Adipocyte (in vitro differentiated cells): ENCODE data around the gene TRPV6.

ENCODE experiments used
- DNase-seq: peaks from one replicate; pipeline ENCODE4 v3.0.0-alpha.2; 2015; ENCODE audit warnings: low read depth
- H3K27me3 ChIP-seq: replicated peaks from 2 replicates; pipeline ENCODE4 v1.7.0; 2013; ENCODE audit warnings: mild to moderate bottlenecking, low read length, moderate library complexity; ENCODE audit not compliant: control insufficient read depth, insufficient read depth
- H3K36me3 ChIP-seq: 2 replicates; pipeline ENCODE4 v1.7.0; 2013; ENCODE audit warnings: low read length, mild to moderate bottlenecking, moderate library complexity; ENCODE audit not compliant: control insufficient read depth, insufficient read depth, severe bottlenecking
- H3K4me1 ChIP-seq: 2 replicates; pipeline ENCODE4 v1.7.0; 2013; ENCODE audit warnings: mild to moderate bottlenecking, low read length, moderate library complexity; ENCODE audit not compliant: control insufficient read depth, insufficient read depth
- H3K4me3 ChIP-seq: 2 replicates; pipeline ENCODE4 v1.7.0; 2013; ENCODE audit warnings: mild to moderate bottlenecking, low read length, moderate library complexity
- H3K9ac ChIP-seq: 2 replicates; pipeline ENCODE4 v1.7.0; 2013; ENCODE audit warnings: mild to moderate bottlenecking, low read length, moderate library complexity
- H3K9me3 ChIP-seq: 2 replicates; pipeline ENCODE4 v1.7.0; 2013; ENCODE audit warnings: mild to moderate bottlenecking, low read length, moderate library complexity; ENCODE audit not compliant: control insufficient read depth

The TRPV6 gene

GRCh38 chr7:142881586-142882337 is 3.8 kb downstream of the TRPV6 start:
- Histone ChIP-seq H3K27me3 (peaks cover 59% of the 10 kb centered on the region), H3K4me1 (no peaks in the 10 kb centered on the region), H3K9me3 (no peaks in the 10 kb centered on the region), H3K4me3 (no peak overlapping the region), H3K9ac (no peak overlapping the region), H3K36me3 (no peaks in the 10 kb centered on the region)
- DNase-seq: no peak

- no peak overlapping the region for H3K9ac ChIP-seq
- DNase-seq: peak; percentile 46
- peaks cover 63% of the 10 kb centered on the region for H3K27me3 ChIP-seq
- H3K4me3 ChIP-seq: no peak overlapping the region
- no peaks in the 10 kb centered on the region for H3K4me1 ChIP-seq
- no peaks in the 10 kb centered on the region for H3K36me3 ChIP-seq
- H3K9me3 ChIP-seq: no peaks in the 10 kb centered on the region
Observed at GRCh38 chr7:142880876-142881505, 4.6 kb downstream of the TRPV6 start.

DNA sequence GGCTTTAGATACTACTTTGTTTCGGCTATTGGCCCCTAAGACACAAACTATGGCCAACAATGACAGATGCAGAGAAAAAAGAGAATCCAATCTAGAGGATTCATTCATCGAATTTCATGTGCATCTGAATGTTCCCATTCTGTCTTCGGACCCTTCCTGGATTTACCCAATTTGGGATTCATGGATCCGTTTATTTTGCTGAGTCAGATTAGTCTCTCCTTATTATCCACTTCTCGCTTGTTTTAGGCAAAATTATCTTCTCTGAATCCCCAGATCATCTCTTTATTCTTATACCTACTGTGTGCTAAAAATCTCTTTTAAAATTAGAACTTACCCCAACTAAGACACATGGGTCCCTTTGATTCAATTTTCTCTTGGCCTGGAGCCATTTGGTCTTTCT is 6.5 kb downstream of the TRPV6 start:
- Histone ChIP-seq H3K4me1 (no peaks in the 10 kb centered on the region), H3K9ac (no peak overlapping the region), H3K9me3 (no peaks in the 10 kb centered on the region), H3K27me3 (peaks cover 61% of the 10 kb centered on the region), H3K4me3 (no peak overlapping the region), H3K36me3 (no peaks in the 10 kb centered on the region)
- no peak for DNase-seq

GRCh38 chr7:142878315-142878714 is 7.2 kb downstream of the TRPV6 start:
- no peaks in the 10 kb centered on the region for H3K4me1 ChIP-seq
- DNase-seq: no peak
- no peaks in the 10 kb centered on the region for H3K9me3 ChIP-seq
- H3K27me3 ChIP-seq: peaks cover 61% of the 10 kb centered on the region
- no peak overlapping the region for H3K9ac ChIP-seq
- no peaks in the 10 kb centered on the region for H3K36me3 ChIP-seq
- H3K4me3 ChIP-seq: no peak overlapping the region

GRCh38 chr7:142876991-142877910 is 8.3 kb downstream of the TRPV6 start:
- DNase-seq: no peak
- H3K4me3 ChIP-seq: no peak overlapping the region
- H3K4me1 ChIP-seq: no peaks in the 10 kb centered on the region
- H3K36me3 ChIP-seq: no peaks in the 10 kb centered on the region
- H3K27me3 ChIP-seq: peaks cover 55% of the 10 kb centered on the region
- no peak overlapping the region for H3K9ac ChIP-seq
- H3K9me3 ChIP-seq: no peaks in the 10 kb centered on the region

DNA sequence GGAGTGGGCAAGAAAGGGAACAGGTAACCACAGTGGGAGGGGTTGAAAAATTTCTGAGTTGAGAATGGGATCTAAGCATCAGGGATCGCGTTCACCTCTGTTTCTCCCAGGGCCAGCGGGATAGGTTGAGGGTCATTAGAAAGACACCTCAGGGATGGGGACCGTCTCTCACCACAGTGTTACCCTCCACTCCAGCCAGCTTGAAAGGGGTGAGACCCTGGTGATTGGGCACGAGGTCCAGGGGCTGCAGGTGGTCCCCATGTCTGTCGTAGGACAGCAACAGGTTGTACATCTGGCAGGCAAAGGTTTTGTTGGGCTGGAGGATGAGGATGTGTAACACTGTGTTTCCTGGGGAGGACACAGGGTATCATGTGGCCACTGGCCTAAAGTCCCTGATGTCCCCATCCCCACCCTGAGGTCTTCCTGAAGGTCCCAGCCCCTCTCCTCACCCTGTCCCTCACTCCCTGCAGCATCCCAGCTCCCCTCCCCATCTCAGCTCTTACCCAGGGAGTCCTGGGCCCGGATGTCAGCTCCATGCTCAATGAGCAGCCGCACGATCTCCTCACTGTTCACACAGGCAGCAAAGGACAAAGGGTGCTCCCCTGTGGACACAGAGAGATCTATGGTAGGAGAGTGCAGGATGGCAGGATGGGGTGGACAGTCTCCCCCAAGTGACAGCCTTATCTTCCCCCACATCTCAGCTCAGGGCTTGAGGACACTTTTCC is 9.1 kb downstream of the TRPV6 start:
- Histone ChIP-seq H3K4me1 (no peaks in the 10 kb centered on the region), H3K27me3 (peaks cover 47% of the 10 kb centered on the region), H3K9ac (no peak overlapping the region), H3K4me3 (no peak overlapping the region), H3K36me3 (no peaks in the 10 kb centered on the region), H3K9me3 (no peaks in the 10 kb centered on the region)
- no peak for DNase-seq

GRCh38 chr7:142875456-142875855 is 10.1 kb downstream of the TRPV6 start:
- H3K4me3 ChIP-seq: no peak overlapping the region
- H3K4me1 ChIP-seq: no peaks in the 10 kb centered on the region
- peaks cover 37% of the 10 kb centered on the region for H3K27me3 ChIP-seq
- H3K9ac ChIP-seq: no peak overlapping the region
- no peak for DNase-seq
- H3K36me3 ChIP-seq: no peaks in the 10 kb centered on the region
- H3K9me3 ChIP-seq: no peaks in the 10 kb centered on the region

GRCh38 chr7:142874837-142875236 is 10.7 kb downstream of the TRPV6 start:
- Histone ChIP-seq H3K9ac (no peak overlapping the region), H3K4me1 (no peaks in the 10 kb centered on the region), H3K36me3 (no peaks in the 10 kb centered on the region), H3K27me3 (peaks cover 31% of the 10 kb centered on the region), H3K4me3 (no peak overlapping the region), H3K9me3 (no peaks in the 10 kb centered on the region)
- DNase-seq: no peak

DNA sequence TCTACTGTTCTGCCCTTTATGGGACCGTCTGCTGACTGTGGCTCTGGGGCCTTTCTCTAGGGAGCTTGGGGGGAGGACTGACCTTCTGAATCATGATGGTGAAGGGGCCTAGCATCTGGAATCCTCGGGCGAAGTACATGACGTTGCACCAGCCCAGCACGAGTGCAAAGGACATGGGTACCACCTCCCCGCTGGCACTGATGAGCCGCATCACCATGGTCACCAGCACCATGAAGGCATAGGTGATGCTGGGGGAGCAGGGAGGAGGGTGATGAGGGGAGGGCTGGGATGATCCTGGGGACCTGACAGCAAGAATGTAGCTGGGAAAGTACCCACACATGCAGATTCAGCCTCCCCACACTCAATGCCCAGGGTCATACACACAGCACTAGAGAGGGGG is 11.1 kb downstream of the TRPV6 start:
- Histone ChIP-seq H3K4me1 (no peaks in the 10 kb centered on the region), H3K27me3 (peaks cover 29% of the 10 kb centered on the region), H3K4me3 (no peak overlapping the region), H3K36me3 (no peaks in the 10 kb centered on the region), H3K9me3 (no peaks in the 10 kb centered on the region), H3K9ac (no peak overlapping the region)
- no peak for DNase-seq

- Histone ChIP-seq H3K36me3 (no peaks in the 10 kb centered on the region), H3K4me1 (no peaks in the 10 kb centered on the region), H3K9ac (no peak overlapping the region), H3K27me3 (peaks cover 25% of the 10 kb centered on the region), H3K4me3 (no peak overlapping the region), H3K9me3 (no peaks in the 10 kb centered on the region)
- DNase-seq: no peak
Observed at GRCh38 chr7:142873871-142874270, 11.7 kb downstream of the TRPV6 start.
